ENCODE data around the gene PSMD8. TPM values are rescaled to one million over a fixed set of nuclear protein-coding genes. Genes with fewer than 3 reads are reported as not detected.

The PSMD8 gene
- total RNA-seq, 1 experiment from 2014 or later, result 352 TPM

DNA sequence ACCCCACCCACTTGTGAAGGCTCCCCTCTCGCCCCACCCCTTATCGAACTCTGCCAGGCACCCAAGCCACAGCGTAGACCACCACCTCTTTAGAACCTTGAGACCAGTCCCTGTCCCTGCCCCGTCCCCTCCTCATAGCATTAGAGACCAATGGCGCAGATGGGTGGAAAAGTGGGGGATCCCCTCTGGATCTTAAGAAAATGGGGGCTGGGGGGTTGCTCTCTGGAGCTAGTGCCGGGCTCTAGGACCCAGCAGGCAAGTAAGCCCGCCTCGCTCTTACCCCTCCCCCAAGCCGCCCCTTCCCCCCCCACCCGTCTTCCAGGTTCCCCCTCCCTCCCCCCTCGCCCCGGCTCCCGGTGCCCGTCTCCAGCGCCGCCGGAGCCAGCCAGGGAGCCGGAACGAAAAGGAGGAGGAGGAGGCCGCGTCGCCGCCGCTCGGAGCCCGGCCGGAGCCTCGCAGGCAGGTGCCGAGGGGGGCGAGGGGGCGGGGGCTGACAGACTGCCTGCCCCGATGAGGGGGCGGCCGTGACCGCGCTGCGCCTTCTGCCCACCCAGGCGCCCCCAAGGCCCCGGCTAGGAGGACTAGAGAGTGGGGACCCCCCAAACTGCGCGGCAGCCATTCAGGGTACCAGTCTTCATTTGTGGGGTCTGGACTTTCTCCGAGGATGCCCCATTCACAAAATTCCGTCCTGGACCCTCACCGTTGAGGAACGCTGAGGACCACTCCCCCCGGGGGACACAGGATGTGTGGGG lies 14.2 kb downstream of the PSMD8 start, which contains the start of gene SPRED3:
SPRED3 (plus strand) TSS at position 349 of the 752 bp plus-strand sequence. CDS start 1,606 bp downstream, outside the sequence.
- no peaks in the 10 kb centered on the region for H3K27me3 ChIP-seq
- H3K4me3 ChIP-seq, result peak within 1 kb of the TSS; percentile 62
- H3K9me3 ChIP-seq (replicated peaks), result no peaks in the 10 kb centered on the region
- no peak for DNase-seq
- H3K36me3 ChIP-seq, result peaks cover 20% of the 10 kb centered on the region
- no peaks in the 10 kb centered on the region for H3K4me1 ChIP-seq
- peak within 1 kb of the TSS; percentile 30; the same call in 1 of the 2 replicates for H3K27ac ChIP-seq

DNA sequence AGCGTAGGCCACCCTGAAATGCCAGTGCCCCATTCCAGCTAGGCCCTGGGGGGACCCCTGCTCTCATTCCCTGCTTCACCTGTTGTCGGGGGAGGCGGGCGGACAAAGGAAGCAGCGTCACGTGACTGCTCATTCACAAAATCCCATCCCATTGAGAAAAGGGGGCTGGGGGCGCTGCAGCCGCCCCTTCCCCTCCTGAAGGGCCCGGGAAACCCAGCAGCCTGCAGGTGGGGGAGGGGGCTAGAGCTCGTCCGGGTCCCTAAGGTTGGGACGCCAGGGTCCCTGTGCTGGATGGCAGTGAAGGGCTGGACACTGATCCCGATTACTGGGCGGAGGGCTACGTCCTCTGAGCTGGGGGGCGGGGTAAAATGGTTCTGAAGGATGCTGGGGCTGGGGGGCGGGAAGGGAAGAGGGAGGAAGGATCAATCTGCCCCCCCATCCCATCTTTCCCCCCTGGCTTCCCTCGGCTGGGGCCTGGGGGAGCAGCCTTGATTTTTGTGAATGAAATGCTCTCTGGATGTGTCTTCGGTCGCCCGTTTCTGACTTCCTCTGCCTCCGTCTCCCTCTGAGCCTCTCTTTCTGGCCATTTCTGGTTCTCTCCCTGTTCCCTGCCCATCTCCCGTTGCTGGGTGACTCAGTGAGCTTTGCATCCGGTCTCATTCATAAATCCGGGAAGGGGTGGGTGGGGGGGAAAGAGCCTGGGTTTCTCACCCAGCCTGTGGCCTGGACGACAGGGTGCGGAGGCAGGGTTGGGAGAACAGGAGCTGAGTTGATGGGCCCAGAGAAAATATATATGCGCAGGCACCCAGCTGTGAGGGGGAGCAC lies 14.9 kb downstream of the PSMD8 start:
- Histone ChIP-seq H3K27me3 (no peaks in the 10 kb centered on the region), H3K36me3 (peaks cover 14% of the 10 kb centered on the region), H3K4me3 (peak overlapping the region; percentile 62), H3K9me3 (replicated peaks) (no peaks in the 10 kb centered on the region), H3K4me1 (no peaks in the 10 kb centered on the region), H3K27ac (peak overlapping the region; percentile 30; the same call in 1 of the 2 replicates)
- DNase-seq, result peak; percentile 53 to 66

DNA sequence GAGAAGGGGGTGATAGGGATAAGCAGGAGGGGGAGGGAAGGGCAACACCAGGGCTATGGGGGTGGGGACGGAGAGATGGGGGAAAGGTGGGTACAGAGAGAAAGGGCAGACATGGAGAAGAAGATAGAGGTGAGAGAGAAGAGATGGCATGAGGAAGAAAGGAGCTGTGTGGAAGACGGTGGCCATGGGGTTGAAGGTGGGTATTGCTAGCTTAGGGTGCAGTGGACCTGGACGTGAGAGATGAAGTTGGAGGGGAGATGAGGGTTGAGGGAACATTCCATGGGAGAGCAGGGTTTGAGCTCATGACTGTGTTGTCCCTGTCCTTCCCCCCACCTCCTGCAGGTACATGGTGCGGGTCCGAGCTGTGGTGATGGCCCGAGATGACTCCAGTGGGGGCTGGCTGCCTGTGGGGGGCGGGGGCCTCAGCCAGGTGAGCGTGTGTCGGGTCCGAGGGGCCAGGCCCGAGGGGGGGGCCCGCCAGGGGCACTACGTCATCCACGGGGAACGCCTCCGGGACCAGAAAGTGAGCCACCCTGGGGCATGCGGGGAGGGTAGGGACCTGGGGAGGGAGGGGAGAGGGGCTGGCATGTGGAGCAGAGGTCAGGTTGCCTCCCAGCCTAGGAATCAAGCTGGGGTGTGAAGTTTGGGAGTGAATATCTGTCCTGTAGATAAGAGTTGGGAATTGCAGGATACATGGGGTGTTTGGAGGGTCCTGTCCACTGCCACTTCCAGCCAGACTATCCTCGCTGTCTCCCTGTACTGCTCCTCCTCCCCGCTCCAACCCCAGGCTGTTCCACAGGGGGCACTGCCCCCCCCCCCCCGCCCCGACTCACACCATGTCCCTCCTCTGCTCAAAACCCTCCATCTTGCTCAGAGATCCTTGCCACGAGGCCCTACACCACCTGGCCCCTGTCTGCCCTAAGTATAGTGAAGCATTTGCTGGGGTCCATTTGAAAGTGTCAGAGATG lies 15.9 kb downstream of the PSMD8 start:
- H3K4me3 ChIP-seq, result no peak overlapping the region

GRCh38 chr19:38391911-38392464 lies 17.6 kb downstream of the PSMD8 start:
- Histone ChIP-seq H3K9me3 (replicated peaks) (no peaks in the 10 kb centered on the region), H3K4me1 (no peaks in the 10 kb centered on the region), H3K27ac (no peak overlapping the region), H3K4me3 (no peak overlapping the region), H3K36me3 (no peaks in the 10 kb centered on the region; the same call in 1 of the 2 replicates), H3K27me3 (no peaks in the 10 kb centered on the region)
- no peak for DNase-seq

More for the DNA sequence above, 15.9 kb downstream of the PSMD8 start:
- Histone ChIP-seq H3K27ac (no peak overlapping the region), H3K27me3 (no peaks in the 10 kb centered on the region), H3K36me3 (peaks cover 4% of the 10 kb centered on the region), H3K4me1 (no peaks in the 10 kb centered on the region), H3K9me3 (replicated peaks) (no peaks in the 10 kb centered on the region)
- DNase-seq, result no peak

- DNase-seq, result no peak
- no peaks in the 10 kb centered on the region; the same call in 1 of the 2 replicates for H3K36me3 ChIP-seq
- no peaks in the 10 kb centered on the region for H3K9me3 ChIP-seq (replicated peaks)
- no peak overlapping the region for H3K27ac ChIP-seq
- no peaks in the 10 kb centered on the region for H3K27me3 ChIP-seq
- no peaks in the 10 kb centered on the region for H3K4me1 ChIP-seq
- no peak overlapping the region for H3K4me3 ChIP-seq
Measured at GRCh38 chr19:38392707-38393308, 18.4 kb downstream of the PSMD8 start.

GRCh38 chr19:38394488-38394887 lies 20.1 kb downstream of the PSMD8 start:
- no peaks in the 10 kb centered on the region; the same call in 1 of the 2 replicates for H3K36me3 ChIP-seq

DNA sequence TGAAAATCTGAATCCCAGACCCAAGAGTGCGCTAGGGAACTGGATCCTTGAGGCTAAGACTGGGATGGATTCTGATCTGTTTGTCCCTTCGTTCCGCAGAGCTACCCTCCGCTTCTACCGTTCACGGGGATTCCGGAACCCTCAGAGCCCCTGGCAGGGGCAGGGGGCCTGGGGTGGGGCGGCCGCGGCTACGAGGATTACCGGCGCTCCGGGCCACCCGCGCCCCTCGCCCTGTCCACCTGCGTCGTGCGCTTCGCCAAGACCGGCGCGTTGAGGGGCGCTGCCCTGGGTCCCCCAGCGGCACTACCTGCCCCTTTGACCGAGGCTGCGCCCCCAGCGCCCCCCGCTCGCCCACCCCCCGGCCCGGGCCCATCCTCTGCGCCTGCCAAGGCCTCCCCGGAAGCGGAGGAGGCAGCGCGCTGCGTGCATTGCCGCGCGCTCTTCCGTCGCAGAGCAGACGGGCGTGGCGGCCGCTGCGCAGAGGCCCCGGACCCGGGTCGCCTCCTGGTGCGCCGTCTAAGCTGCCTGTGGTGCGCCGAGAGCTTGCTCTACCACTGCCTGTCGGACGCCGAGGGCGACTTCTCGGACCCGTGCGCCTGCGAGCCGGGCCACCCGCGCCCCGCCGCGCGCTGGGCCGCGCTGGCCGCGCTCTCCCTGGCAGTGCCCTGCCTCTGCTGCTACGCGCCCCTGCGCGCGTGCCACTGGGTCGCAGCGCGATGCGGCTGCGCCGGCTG lies 21.2 kb downstream of the PSMD8 start:
- DNase-seq, result no peak
- Histone ChIP-seq H3K4me3 (no peak overlapping the region), H3K4me1 (no peaks in the 10 kb centered on the region), H3K36me3 (no peaks in the 10 kb centered on the region; the same call in 1 of the 2 replicates), H3K27me3 (no peaks in the 10 kb centered on the region), H3K9me3 (replicated peaks) (no peaks in the 10 kb centered on the region), H3K27ac (no peak overlapping the region)

More at GRCh38 chr19:38394488-38394887, 20.1 kb downstream of the PSMD8 start:
- DNase-seq, result no peak
- no peak overlapping the region for H3K4me3 ChIP-seq
- no peaks in the 10 kb centered on the region for H3K9me3 ChIP-seq (replicated peaks)
- no peaks in the 10 kb centered on the region for H3K4me1 ChIP-seq
- H3K27ac ChIP-seq, result no peak overlapping the region
- H3K27me3 ChIP-seq, result no peaks in the 10 kb centered on the region

DNA sequence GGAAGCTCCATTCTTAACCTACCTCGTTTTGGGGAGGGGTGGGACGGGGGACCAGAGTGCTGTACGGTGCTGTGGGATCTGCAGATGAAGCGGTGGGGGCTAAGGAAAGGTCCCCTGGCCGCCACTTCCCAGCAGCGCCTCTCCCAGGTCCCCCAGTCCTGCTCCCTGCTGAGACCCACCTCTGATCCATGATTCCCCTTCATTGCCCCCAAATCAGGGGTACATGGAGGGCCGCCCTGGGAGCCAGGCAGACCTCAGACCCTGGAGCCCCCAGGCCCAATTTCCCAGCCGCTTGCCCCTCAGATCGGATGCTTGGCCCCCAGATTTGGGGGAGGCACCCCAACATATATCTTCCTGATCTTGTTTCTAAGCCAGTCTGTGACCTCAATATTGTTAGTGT lies 24.7 kb downstream of the PSMD8 start:
- no peak overlapping the region for H3K27ac ChIP-seq
- no peaks in the 10 kb centered on the region for H3K9me3 ChIP-seq (replicated peaks)
- DNase-seq, result no peak
- H3K36me3 ChIP-seq, result no peaks in the 10 kb centered on the region
- H3K4me1 ChIP-seq, result no peaks in the 10 kb centered on the region
- H3K4me3 ChIP-seq, result no peak overlapping the region
- no peaks in the 10 kb centered on the region for H3K27me3 ChIP-seq

DNA sequence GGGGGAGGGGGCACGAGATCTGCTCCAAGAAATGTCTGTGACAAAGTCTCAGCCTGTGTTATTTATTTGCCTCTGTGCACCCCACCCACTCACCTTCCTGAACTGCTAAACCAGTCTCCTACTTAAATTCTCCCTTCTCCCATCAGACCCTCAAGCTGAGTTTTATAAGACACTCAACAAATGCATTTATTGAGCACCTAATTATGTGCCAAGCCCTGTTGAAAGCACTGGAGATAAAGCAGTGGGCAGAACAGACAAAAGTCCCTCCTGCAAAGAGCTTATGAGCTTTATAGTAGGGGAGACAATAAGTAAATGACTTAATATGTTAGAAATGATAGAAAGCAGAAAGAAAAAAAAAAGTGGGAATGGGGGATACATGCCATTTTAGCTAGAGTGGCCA lies 25.2 kb downstream of the PSMD8 start:
- H3K27ac ChIP-seq, result no peak overlapping the region
- no peaks in the 10 kb centered on the region for H3K36me3 ChIP-seq
- no peaks in the 10 kb centered on the region for H3K9me3 ChIP-seq (replicated peaks)
- H3K27me3 ChIP-seq, result no peaks in the 10 kb centered on the region
- DNase-seq, result no peak
- H3K4me3 ChIP-seq, result no peak overlapping the region
- no peaks in the 10 kb centered on the region for H3K4me1 ChIP-seq

GRCh38 chr19:38400361-38400760 lies 26.0 kb downstream of the PSMD8 start:
- no peak for DNase-seq
- no peaks in the 10 kb centered on the region for H3K36me3 ChIP-seq
- H3K4me3 ChIP-seq, result no peak overlapping the region
- H3K9me3 ChIP-seq (replicated peaks), result no peaks in the 10 kb centered on the region
- no peaks in the 10 kb centered on the region for H3K27me3 ChIP-seq
- no peaks in the 10 kb centered on the region for H3K4me1 ChIP-seq
- H3K27ac ChIP-seq, result no peak overlapping the region

DNA sequence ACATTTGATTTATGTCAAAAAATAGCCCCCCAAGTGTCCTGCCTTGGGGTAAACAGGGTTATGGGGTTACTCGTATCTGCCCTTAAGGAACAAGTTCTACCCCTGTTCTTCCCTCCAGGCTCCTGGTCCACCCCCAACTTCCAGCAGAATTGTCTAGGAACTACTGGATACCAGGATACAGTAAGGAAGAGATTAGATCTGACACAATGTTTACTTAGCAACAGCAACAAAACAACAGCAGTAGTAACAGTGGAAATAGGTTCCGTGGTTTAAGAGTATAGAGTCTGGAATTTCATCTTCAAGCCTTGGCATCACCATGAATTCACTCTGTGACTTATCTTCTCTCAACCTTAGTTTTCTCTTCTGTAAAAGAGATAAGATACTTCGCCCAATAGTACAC lies 26.8 kb downstream of the PSMD8 start:
- Histone ChIP-seq H3K4me3 (no peak overlapping the region), H3K36me3 (no peaks in the 10 kb centered on the region), H3K27ac (no peak overlapping the region), H3K4me1 (no peaks in the 10 kb centered on the region), H3K9me3 (replicated peaks) (no peaks in the 10 kb centered on the region), H3K27me3 (no peaks in the 10 kb centered on the region)
- no peak for DNase-seq

DNA sequence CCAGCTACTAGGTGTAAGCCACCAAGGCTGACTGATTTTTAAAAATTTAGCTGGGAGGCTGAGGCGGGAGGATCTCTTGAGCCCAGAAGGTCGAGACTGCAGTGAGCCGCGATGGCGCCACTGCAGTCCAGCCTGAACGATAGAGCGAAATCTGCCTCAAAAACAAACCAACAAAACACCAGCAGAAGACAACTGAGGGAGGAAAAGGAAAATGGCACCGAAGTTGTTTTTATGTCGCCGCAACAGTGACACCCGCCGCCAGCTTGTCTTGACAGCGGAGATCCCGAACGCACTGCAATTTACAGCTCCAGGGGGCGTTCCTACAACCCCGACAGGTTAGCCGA lies 28.2 kb downstream of the PSMD8 start:
- H3K4me1 ChIP-seq, result no peaks in the 10 kb centered on the region
- no peak for DNase-seq
- H3K9me3 ChIP-seq (replicated peaks), result no peaks in the 10 kb centered on the region
- H3K4me3 ChIP-seq, result peak overlapping the region; percentile 63
- H3K27ac ChIP-seq, result no peak overlapping the region
- H3K36me3 ChIP-seq, result no peaks in the 10 kb centered on the region
- H3K27me3 ChIP-seq, result no peaks in the 10 kb centered on the region

DNA sequence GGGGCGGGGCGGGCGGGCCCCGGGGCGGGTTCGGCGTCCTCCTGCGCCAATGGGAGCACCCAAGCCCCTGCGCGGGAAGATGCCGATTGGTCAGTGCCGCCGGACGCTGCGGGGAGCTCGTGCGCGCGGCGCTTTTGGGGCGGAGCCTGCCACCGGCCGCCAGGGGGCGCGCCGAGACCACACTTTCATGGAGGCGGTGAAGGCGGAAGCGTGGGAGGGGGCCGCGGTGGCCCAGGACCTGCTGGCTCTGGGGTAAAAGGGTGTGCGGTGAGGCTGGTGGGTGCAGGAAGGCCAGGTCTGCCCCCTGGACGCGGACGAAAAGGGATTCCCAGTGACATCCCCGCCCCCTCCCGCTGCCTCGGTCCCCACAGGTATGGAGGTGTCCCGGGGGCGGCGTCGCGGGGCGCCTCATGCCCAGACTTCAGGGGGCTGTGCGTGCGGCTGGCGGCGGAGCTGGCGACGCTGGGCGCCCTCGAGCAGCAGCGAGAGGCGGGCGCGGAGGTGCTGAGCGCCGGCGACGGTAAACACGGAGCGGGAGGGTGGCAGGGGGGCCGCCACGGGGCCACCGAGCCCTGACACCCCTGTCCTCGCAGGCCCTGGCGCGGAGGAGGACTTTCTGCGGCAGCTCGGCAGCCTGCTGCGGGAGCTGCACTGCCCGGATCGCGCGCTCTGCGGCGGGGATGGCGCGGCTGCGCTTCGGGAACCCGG lies 28.8 kb downstream of the PSMD8 start, which contains the start of gene FAM98C:
FAM98C (plus strand) TSS at position 127 of the 708 bp plus-strand sequence; CDS start at position 188, 61 bp downstream.
- H3K4me3 ChIP-seq, result peak within 1 kb of the TSS; percentile 63
- no peaks in the 10 kb centered on the region for H3K9me3 ChIP-seq (replicated peaks)
- no peaks in the 10 kb centered on the region for H3K27me3 ChIP-seq
- H3K27ac ChIP-seq, result no peak within 1 kb of the TSS
- no peaks in the 10 kb centered on the region for H3K4me1 ChIP-seq
- no peaks in the 10 kb centered on the region for H3K36me3 ChIP-seq
- DNase-seq, result peak; percentile 97 to 98
